Colonic mucosa (tissue), 4 donors: ENCODE data around the gene PIP5K1C. TPM values are rescaled to one million over a fixed set of nuclear protein-coding genes. Genes with fewer than 3 reads are reported as not detected.

Experiments used
- DNase-seq: peaks from one replicate; pipeline ENCODE4 v3.0.0-alpha.2; 2020
- H3K27ac ChIP-seq: fragments of 200-600 bp; one replicate; pipeline ENCODE4 v1.8.0; 2021
- H3K27me3 ChIP-seq: fragments of 200-600 bp; one replicate; pipeline ENCODE4 v1.8.0; 2021
- H3K36me3 ChIP-seq: fragments of 200-600 bp; one replicate; pipeline ENCODE4 v1.8.0; 2021
- H3K4me1 ChIP-seq: fragments of 200-600 bp; one replicate; pipeline ENCODE4 v1.8.0; 2021; ENCODE audit warnings: mild to moderate bottlenecking
- H3K4me3 ChIP-seq: fragments of 200-600 bp; one replicate; pipeline ENCODE4 v1.8.0; 2021
- H3K9ac ChIP-seq, 2 donors: one replicate each; pipeline ENCODE4 v1.7.0; 2013; ENCODE audit warnings: control low read depth in 2 of 2, low read depth in 2 of 2, low read length in 2 of 2
- H3K9me3 ChIP-seq: fragments of 200-600 bp; one replicate; pipeline ENCODE4 v1.8.0; 2021
- intact Hi-C: fragments of 100-400 bp; cut with DNase I; formaldehyde crosslinking; loops from one replicate; pipeline ENCODE4 v1.14.1; 2022
- total RNA-seq, 2 donors: library from RNA; stranded (reverse); fragmentation: NEBNext Ultra II Directional in 1 of 2; extraction: Animal tissue kit (Norgen Biotek cat#: 25700) in 1 of 2; gene quantifications; one replicate each; pipeline ENCODE4 v1.2.1, GENCODE V29; 2021
- TF ChIP-seq, protein P1 (sequence below): fragments of 200-600 bp; IDR thresholded peaks from one replicate; pipeline ENCODE4 v1.8.0; 2022; ENCODE audit warnings: antibody characterized with exemption, mild to moderate bottlenecking
- donor health status: healthy.
- donor health status: DM: no; HTN: no; CAD: no.
- donor health status: DM: no; HTN: no; CAD: no.

PIP5K1C gene
- total RNA-seq, 2 donors from 2014 or later, result 22.8 to 31.2 TPM

GRCh38 chr19:3708207-3708931 lies 8.1 kb upstream of the PIP5K1C start, which contains the start of gene TJP3:
Gene TJP3, plus strand, starts transcription at chr19:3708384. Its CDS starts 20,049 bp downstream, at chr19:3728433.
- H3K9me3 ChIP-seq, result no peaks in the 10 kb centered on the region
- intact Hi-C loops, result no loop called here
- peak within 1 kb of the TSS; percentile 44 for H3K4me3 ChIP-seq
- DNase-seq, result peak; percentile 89
- H3K27me3 ChIP-seq, result no peaks in the 10 kb centered on the region
- peaks cover 4% of the 10 kb centered on the region for H3K4me1 ChIP-seq
- peak within 1 kb of the TSS; percentile 91 for H3K27ac ChIP-seq
- TF ChIP-seq, protein P1, sequence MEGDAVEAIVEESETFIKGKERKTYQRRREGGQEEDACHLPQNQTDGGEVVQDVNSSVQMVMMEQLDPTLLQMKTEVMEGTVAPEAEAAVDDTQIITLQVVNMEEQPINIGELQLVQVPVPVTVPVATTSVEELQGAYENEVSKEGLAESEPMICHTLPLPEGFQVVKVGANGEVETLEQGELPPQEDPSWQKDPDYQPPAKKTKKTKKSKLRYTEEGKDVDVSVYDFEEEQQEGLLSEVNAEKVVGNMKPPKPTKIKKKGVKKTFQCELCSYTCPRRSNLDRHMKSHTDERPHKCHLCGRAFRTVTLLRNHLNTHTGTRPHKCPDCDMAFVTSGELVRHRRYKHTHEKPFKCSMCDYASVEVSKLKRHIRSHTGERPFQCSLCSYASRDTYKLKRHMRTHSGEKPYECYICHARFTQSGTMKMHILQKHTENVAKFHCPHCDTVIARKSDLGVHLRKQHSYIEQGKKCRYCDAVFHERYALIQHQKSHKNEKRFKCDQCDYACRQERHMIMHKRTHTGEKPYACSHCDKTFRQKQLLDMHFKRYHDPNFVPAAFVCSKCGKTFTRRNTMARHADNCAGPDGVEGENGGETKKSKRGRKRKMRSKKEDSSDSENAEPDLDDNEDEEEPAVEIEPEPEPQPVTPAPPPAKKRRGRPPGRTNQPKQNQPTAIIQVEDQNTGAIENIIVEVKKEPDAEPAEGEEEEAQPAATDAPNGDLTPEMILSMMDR, result no peak
- H3K36me3 ChIP-seq, result no peaks in the 10 kb centered on the region
- peak within 1 kb of the TSS; percentile 93 to 99 for H3K9ac ChIP-seq

GRCh38 chr19:3707868-3708206 lies 7.6 kb upstream of the PIP5K1C start:
- peak overlapping the region; percentile 91 for H3K27ac ChIP-seq
- TF ChIP-seq, protein P1, result no peak
- peak overlapping the region; percentile 93 to 99 for H3K9ac ChIP-seq
- intact Hi-C loops, result loop anchor here (2.0 kb wide), 1 partner anchor 43 kb away; no protein-coding TSS in a partner anchor
- no peak for DNase-seq
- no peaks in the 10 kb centered on the region for H3K36me3 ChIP-seq
- H3K4me3 ChIP-seq, result peak overlapping the region; percentile 44
- no peaks in the 10 kb centered on the region for H3K9me3 ChIP-seq
- H3K27me3 ChIP-seq, result no peaks in the 10 kb centered on the region
- peaks cover 4% of the 10 kb centered on the region for H3K4me1 ChIP-seq

DNA sequence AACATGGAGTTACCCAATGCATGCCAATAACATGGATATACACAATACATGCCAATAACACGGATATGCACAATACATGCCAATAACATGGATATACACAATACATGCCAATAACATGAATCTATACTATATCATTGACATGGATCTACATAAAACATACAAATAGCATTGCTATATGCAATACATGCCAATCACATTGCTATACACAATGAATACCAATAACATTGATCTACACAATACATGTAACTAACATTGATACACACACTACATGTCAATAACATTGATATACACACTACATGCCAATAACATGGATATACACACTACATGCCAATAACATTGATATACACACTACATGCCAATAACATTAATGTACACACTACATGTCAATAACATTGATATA lies 932 bp upstream of the PIP5K1C start:
- TF ChIP-seq, protein P1, result no peak
- no peak overlapping the region for H3K4me3 ChIP-seq
- no peak overlapping the region for H3K27ac ChIP-seq
- intact Hi-C loops, result no loop called here
- H3K9ac ChIP-seq, result no peak overlapping the region
- no peaks in the 10 kb centered on the region for H3K9me3 ChIP-seq
- H3K27me3 ChIP-seq, result no peaks in the 10 kb centered on the region
- H3K4me1 ChIP-seq, result peaks cover 4% of the 10 kb centered on the region
- H3K36me3 ChIP-seq, result no peaks in the 10 kb centered on the region
- no peak for DNase-seq

- intact Hi-C loops, result no loop called here
- H3K27ac ChIP-seq, result peak overlapping the region; percentile 67
- H3K4me3 ChIP-seq, result peak overlapping the region; percentile 87
- no peaks in the 10 kb centered on the region for H3K27me3 ChIP-seq
- peak overlapping the region; percentile 88 to 89 for H3K9ac ChIP-seq
- H3K36me3 ChIP-seq, result no peaks in the 10 kb centered on the region
- no peak for DNase-seq
- no peaks in the 10 kb centered on the region for H3K4me1 ChIP-seq
- no peaks in the 10 kb centered on the region for H3K9me3 ChIP-seq
- TF ChIP-seq, protein P1, result no peak
Observed at GRCh38 chr19:3699741-3700241, 477 bp downstream of the PIP5K1C start.

GRCh38 chr19:3698974-3699740 lies 1.1 kb downstream of the PIP5K1C start:
- Histone ChIP-seq H3K27me3 (no peaks in the 10 kb centered on the region), H3K4me1 (no peaks in the 10 kb centered on the region), H3K36me3 (no peaks in the 10 kb centered on the region), H3K9me3 (no peaks in the 10 kb centered on the region), H3K9ac (peak overlapping the region; percentile 88 to 89), H3K27ac (peak overlapping the region; percentile 67), H3K4me3 (peak overlapping the region; percentile 87)
- TF ChIP-seq, protein P1, result no peak
- intact Hi-C loops, result no loop called here
- DNase-seq, result peak; percentile 48
